ENCODE data around the gene ZNF215.
"Not testable (repeated sequence)": the region's sequence is repeated elsewhere in the genome, so short reads cannot be mapped to it uniquely, and the experiment has no call there.

ZNF215 gene

DNA sequence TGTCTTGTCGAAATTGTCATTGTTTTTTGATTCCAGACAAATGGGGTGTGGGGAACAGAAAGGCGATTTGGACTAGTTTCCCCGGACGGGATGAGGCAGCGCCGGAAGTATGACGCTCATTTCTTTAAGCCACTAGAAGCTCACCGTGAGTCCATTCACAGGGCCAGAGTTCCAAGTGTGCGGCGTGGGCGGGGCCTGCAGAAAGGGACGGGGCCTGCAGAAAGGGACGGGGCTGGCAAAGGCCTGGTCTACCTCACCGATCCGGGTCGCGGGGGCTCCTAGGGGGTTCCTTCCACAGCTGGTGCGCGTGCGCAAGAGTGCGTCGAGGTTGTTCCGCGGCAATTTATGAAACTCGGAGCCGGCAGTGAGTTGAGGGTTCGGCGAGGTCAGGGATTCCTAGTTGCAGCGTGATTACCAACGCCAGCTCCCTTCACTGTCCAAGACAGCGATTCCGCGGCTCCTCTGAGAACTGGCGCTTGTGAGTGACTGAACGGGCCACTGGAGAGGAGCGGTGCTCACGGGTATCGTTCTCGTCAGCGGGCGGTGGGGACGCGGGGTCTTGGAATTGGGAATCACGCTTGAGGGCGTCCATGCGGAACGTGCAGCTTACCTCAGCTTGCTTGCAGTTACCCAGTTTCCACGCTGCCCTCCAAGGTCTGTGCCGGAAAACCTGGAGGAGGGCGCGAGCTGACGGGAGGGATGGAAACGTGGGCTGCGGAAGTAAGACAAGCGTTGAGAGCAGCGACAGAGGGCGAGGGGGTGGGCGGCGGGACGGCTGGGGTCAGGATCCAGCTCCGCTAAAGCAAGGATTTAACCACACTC lies at the start of gene ZNF215:
Gene ZNF215 (plus strand): TSS at position 219 of the 822 bp plus-strand sequence. CDS start 5,847 bp downstream, outside the sequence.
- peak; percentile 18 to 59 for DNase-seq

DNA sequence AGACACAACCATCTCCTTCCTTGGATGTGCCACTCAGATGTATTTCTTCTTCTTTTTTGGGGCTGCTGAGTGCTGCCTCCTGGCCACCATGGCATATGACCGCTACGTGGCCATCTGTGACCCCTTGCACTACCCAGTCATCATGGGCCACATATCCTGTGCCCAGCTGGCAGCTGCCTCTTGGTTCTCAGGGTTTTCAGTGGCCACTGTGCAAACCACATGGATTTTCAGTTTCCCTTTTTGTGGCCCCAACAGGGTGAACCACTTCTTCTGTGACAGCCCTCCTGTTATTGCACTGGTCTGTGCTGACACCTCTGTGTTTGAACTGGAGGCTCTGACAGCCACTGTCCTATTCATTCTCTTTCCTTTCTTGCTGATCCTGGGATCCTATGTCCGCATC lies 49.3 kb upstream of the ZNF215 start:
- no peak for DNase-seq

DNA sequence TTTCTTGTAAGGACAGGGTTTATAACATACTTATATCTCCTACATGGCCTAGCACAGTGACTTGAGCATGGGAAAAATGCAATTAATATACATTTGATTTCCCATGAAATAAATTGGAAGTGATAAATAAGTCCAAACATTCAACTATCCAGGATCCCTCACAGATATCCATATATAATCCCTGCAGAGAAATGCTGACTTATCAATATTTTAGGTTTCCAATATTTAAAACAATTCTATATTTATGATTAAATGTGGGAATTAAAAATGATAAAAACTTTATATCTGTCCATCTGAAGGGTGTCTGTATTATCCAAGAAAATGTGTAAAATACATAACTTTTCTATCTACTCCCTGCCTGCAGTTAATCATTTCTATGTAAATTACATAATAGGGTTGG lies 43.5 kb upstream of the ZNF215 start:
- DNase-seq, result no peak

DNA sequence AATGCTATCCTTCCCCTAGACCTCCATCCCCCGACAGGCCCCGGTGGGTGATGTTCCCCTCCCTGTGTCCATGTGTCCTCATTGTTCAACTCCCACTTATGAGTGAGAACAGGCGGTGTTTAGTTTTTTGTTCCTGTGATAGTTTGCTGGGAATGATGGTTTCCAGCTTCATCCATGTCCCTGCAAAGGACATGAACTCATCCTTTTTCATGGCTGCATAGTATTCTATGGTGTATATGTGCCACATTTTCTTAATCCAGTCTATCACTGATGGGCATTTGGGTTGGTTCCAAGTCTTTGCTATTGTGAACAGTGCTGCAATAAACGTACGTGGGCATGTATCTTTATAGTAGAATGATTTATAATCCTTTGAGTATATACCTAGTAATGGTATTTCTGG lies 38.5 kb upstream of the ZNF215 start:
- not testable (repeated sequence) for DNase-seq

DNA sequence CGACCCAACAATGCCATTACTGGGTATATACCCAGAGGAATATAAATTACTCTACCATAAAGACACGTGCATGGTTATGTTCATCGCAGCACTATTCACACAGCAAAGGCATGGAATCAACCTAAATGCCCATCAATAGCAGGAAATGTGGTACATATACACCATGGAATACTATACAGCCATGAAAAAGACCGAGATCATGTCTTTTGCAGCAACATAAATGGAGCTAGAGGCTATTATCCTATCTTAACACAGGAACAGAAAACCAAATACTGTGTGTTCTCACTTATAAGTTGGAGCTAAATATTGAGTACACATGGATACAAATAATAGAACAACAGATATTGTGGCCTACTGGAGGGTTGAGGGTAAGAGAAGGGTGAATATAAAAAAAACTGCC lies 37.4 kb upstream of the ZNF215 start:
- no peak for DNase-seq

DNA sequence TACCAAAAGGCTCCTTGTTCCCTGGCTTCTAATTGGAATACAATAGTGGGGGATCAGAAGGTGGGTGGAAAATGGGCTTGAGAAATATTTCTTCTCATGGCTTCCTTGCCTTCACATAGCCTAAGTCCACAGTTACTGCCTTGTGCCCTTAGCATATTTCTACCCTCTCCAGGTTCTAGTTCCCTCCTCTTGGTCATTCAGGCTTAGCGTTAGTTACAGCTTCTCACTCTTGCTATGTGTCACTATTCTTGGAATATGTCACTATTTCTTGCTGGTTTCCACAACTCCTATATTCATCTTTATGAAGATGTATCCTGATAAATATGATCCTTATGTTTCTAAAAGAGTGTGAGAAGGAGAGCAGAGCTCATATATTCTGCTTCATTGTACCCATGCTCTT lies 36.4 kb upstream of the ZNF215 start:
- DNase-seq, result no peak

DNA sequence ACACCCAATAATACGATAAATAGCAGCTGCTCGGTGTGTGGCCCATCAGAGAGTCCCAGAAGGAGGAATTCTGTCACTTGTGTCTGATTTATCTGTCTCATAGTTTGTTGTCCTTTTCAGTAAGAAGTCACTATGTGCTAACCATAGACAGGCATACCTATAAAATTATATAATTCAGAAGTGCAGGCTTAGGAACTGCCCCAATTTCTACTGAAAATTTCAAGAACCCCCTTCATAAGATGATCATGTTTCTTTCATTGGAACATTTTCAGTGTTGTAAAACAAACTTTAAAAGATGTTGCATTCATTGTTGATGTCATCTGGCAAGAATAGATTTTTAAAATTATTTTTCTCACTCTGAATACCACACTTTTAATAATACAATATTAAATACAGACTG lies 33.8 kb upstream of the ZNF215 start, which contains the start of gene OR2D2:
Gene OR2D2 (minus strand): TSS at position 101 of the 400 bp plus-strand sequence. CDS start 0 bp downstream, at position 101.
- DNase-seq, result no peak

DNA sequence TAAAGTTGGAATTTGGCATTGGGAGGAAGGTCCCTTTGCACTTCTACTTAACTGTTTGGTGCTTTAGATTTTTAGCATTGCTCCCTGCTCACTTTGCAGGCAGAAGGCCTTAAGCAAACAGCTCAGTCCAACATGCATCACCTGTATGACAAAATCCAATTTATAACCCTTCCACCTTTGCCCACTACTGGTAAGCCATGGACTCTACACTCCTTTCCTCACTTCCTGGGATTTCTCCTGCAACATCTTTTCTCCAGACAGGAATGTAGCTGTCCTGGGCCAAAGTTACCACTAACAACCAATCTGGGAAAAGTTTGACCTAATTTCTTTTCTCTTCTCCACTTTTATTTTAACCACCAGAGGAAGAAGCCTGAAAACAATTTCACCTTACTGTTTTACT lies 32.1 kb upstream of the ZNF215 start:
- DNase-seq, result no peak

DNA sequence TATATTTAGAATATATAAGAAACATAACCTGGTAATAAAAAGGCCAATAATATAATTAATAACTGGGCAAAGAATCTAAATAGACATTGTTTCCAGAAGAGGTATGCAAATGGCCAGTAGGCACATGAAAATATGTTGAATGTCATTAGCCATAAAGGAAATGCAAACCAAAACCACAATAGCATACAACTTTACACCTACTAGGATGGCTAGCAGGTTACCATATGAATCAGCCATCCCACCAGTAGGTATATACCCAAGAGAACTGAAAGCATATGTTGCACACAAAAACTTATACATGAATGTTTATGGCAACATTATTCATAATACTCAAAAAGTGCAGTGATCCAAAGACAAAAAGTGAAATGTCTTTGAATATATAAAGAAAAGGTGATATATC lies 31.2 kb upstream of the ZNF215 start:
- no peak for DNase-seq

DNA sequence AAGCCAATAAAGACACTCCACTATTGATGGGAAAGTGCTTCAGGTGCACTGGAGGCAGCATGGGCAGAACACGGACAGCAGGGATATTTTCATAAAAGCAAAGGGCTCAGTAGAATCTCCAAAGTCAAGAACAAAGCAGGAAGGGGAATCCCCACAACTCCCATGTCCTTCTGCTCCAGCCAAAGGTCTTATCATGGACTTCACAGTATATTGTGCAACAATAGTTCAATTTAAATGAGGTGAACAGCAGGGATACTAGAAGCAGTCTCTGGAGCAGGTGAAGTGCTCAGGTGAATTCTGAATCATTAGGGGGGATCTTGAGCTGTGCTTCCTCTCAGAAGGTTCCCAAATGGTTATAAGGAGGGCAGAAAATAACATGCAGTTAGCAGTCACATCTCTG lies 27.3 kb upstream of the ZNF215 start:
- DNase-seq, result no peak

DNA sequence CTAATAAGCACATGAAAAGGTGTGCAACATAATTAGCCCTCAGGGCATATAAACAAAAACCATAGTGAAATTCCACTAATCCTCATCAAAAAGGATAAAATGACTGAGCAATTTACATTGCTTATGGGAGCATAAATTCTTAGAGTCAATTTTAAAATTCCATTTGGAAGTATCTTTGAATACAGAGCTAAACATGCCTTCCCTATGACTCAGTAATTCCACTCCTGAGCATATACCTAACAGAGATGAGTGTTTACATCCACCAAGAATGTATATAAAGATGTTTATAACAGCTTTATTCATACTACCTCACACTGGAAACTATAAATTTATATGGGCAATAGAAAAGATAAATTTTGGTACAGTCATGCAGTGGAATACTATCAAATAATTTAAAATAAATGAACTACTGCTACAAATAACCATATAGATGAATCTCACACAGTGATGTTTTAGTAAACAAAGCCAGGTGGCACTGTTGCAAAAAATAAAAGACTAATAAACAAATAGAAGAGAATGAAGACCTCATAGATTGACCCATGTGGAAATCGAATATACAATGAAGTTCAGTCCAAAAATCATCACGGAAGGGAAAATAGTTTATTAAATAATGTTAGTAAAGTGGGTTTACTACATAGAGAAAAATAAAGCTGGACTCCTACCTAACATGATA lies 25.8 kb upstream of the ZNF215 start:
- no peak for DNase-seq

DNA sequence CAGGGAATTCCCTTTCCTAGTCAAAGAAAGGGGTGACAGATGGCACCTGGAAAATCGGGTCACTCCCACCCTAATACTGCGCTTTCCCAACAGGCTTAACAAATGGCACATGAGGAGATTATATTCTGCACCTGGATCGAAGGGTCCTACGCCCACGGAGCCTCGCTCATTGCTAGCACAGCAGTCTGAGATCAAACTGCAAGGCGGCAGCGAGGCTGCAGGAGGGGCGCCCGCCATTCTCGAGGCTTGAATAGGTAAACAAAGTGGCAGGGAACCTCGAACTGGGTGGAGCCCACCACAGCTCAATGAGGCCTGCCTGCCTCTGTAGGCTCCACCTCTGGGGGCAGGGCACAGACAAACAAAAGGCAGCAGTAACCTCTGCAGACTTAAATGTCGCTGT lies 21.4 kb upstream of the ZNF215 start:
- DNase-seq, result not testable (repeated sequence)

DNA sequence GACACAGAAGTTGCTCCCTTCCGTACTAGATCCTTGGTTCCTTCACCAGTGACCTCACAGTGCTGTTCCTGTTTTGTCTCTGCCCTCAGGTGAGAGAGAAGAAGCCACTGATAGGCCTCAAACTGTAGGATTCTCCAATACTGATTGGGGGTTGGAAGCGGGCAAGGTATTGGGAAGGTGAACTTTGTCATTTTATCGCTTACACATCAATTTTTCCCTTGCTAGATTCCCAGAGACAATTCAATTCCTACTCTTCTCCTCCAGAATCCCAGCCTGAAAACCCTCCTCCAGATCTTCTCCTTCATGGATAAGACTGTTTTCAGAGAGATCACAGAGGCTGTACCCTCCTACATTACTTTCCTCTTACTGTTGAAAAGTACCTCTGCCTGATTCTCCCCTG lies 14.8 kb upstream of the ZNF215 start:
- no peak for DNase-seq

DNA sequence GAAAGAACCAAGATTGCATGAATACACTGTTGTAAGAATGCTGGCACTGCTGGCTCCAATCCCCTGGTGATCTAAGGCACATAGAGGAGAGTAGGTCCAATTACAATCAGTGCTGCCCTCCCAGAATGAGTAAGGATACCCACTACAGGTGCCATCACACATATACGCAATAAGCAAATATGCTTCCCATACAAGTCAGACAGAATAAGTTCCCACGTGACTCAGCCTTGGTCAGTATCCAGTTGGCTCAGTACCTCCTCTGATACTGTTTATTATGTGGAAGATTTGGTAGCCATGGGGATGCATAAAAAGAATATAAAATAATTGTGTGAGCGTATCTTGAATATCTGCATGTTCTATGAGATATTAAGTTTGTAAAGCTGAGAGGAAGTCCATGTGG lies 14.3 kb upstream of the ZNF215 start:
- no peak for DNase-seq

DNA sequence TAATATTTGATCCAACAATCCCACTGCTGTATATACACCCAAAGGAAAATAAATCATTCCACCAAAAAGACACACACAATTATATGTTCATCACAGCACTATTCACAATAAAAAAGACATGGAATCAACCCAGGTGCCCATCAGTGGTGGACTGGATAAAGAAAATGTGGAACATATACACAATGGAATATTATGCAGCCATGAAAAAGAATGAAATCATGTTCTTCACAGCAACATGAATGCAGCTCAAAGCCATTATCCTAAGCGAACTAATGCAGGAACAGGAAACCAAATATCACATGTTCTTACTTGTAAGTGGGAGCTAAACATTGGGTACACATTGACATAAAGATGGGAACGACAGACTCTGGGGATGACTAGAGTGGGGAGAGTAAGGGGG lies 6.5 kb upstream of the ZNF215 start:
- no peak for DNase-seq

DNA sequence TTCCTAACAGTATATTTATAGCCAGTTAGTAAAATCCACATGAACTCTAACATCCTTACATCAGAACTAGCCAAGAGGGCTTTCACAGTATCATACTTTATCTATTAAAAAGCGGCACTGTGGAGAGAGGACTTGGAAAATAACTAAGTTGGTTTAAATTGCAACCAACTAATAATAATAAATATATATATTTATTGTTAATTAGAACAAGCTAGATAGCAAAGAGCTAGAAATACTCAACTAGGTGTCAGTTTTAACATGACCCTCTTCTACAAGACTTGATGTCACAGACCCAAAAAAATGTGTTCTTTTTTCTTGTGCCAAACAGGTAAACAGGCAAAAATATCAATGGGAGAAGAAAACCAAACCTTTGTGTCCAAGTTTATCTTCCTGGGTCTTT lies 5.5 kb upstream of the ZNF215 start, which contains the start of gene OR2D3:
Gene OR2D3 (plus strand): TSS at position 301 of the 400 bp plus-strand sequence. CDS start 0 bp downstream, at position 301.
- no peak for DNase-seq

DNA sequence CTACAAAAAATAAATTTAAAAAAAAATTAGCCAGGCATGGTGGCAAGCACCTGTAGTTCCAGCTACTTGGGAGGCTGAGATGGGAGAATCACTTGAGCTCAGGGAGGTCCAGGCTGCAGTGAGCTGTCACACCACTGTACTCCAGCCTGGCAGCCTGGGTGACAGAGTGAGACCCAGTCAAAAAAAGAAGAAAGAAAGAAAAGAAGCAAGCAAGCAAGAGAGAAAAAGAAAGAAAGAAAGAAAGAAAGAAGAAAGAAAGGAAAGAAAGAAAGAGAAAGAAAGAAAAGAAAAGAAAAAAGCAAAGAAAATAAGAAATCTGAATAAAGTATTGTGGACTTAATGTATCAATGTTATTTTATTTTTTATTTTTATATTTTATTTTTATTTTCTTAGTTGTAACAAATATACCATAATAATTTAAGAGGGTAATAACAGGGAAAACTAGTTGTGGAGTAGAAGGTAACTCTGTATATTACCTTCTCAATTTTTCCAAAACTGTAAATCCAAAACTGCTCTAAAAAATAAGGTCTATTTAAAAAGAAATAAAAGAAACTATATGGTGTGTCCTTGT lies 1.1 kb upstream of the ZNF215 start:
- no peak for DNase-seq

DNA sequence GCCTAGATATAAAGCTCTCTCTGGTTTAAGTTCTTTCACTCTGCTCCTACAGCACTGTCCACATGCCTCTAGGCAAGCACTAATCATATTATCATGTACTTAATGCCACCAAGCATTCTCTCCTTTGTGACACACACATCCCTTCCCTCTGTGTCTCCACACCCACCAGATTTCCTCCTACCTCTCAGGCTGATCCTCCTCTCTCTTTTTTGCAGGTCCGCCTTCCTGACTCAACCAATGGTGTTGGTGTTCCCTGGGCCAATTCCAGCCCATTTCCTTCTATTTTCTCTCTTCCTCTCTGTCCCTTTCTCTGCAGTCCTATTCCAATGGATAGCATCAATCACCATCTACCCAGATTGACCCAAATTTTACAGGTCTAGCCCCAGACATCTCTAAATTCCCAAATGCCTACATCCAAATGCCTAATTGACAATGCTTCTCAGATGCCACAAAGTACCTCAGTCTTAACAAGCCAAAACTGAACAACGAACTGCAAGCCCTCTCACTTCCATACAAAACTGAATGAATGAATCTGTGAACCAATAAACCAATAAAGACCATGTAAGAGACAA lies 504 bp upstream of the ZNF215 start:
- DNase-seq, result no peak

DNA sequence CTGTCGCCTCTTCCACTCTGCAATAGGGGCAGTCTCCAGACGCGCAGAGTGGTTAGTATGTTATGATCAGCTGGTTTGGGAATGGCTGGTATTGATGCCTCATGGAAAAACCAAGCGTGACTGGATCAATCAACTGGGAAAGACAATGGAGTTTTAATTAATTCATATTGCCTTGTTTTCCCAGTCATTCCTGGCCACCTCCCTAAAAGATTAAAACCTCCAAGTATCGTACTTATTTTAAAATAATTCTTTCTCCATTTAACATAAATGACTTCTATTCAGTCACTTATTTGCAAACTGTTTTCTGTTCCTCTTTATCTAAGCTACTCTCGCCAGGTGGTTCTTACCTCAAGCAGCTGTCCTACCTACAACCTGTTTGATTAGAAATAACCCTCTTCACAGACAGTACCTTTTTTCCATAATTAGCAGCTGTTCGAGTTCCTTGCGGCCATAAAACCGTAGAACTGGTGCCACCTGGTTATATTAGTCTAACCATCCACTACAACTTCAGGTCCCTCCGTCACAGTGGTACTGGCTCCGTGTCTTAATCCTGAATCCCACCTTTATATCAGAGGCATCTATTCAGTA lies 898 bp downstream of the ZNF215 start:
- no peak for DNase-seq

DNA sequence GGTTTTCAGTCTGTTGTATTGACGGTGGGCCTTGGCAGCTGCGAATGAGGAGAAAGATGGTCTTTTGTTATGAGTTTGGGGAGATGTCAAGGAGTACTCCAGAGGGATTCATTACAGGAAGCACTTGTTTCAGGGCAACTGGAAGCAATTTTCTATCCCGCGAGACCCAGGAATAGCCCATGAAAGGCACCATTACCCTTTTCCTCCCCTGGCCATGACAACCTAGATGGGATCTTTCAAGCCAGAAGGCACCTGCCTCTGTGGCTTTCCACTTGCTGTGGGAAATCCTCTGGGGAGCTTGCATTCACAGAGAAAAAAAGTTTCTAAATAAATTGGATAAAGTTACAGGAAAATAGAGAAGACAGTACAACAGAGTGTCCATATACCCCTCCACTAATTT lies 2.7 kb downstream of the ZNF215 start:
- no peak for DNase-seq

DNA sequence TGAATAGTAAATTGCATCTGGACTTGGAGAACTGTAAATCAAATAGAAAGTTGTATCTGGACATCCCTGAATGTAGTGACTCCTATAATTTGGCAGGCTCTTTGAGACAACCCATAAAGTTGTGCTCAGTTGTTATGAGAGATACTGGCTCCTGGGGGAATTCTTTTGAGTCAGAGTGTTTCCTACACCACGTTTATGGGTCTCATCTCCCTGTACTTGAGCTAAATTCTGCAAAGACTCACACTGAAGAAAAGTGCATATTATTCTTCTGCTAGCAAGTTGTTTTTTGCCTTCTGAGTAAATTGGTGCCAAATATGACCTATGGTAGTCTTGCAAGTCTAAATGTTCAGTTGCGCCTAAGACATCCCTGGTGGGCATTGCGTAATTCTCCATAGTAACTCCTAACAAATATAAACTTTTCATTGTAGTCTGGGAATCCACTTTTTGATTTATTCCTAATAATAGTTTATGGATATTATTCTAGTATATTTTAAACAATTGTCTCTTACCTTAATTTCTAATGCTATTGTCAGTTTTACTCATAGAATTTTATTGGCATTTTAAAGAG lies 5.0 kb downstream of the ZNF215 start:
- no peak for DNase-seq

DNA sequence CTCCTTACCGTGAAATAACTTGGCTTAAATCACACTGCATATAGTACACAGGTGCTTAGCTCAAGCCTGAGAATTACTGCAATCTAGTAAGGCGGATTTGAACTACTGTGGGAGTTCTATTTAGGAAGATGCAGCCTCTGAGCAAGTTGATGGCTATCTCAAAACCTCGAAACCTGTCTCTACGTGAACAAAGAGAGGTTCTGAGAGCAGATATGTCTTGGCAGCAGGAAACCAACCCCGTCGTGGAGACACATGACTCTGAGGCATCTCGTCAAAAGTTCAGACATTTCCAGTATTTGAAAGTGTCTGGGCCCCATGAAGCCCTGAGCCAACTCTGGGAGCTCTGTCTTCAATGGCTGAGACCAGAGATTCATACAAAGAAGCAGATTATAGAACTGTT lies 5.9 kb downstream of the ZNF215 start:
- no peak for DNase-seq

DNA sequence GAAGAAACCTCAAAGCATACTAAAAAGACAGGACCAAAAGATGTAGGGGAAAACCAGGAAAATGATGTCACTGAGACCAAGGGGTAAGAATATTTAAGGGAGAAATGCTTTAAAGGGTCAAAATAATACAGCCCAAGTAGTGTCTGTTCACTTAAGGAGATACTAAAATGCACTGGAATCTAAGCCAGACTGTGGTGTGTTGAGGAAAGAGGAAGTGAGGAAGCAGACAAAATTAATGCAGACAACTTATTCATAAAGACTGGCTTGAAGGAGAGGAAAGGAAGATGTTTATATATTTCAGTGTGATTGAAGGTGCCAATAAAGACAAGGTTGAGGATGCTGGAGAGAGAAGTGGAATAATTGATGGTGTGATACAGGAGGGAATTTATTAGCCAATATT lies 15.7 kb downstream of the ZNF215 start:
- no peak for DNase-seq
